Measurements from ENCODE around the gene DES.

DNA sequence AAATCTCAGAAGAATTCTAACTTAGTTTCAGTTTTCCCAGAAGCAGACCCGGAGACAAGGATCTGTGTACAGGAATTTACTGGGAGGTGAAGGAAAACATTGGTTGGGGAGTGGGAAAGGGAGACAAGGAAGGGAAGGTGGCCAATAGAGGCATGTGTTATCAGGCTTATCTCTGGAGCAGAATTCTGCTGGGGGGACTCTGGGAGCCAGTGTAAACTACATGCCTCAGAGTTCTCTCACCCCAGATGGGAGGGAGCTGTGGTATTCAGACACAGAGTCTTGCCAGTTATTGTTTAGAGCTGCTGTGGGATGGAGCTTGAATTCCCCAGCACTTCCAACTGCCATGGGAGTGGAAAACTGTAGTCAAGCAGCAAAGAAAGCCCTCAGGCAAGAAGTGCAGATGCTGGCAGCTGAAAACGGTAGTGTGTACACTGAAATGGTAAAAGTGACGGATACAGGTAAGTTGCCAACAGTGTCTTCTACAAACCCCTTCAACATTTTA, 49.4 kb upstream of the DES start:
- no peak for TF ChIP-seq POLR2A (IDR thresholded peaks at IDR 0.05)
- TF ChIP-seq, protein P1, sequence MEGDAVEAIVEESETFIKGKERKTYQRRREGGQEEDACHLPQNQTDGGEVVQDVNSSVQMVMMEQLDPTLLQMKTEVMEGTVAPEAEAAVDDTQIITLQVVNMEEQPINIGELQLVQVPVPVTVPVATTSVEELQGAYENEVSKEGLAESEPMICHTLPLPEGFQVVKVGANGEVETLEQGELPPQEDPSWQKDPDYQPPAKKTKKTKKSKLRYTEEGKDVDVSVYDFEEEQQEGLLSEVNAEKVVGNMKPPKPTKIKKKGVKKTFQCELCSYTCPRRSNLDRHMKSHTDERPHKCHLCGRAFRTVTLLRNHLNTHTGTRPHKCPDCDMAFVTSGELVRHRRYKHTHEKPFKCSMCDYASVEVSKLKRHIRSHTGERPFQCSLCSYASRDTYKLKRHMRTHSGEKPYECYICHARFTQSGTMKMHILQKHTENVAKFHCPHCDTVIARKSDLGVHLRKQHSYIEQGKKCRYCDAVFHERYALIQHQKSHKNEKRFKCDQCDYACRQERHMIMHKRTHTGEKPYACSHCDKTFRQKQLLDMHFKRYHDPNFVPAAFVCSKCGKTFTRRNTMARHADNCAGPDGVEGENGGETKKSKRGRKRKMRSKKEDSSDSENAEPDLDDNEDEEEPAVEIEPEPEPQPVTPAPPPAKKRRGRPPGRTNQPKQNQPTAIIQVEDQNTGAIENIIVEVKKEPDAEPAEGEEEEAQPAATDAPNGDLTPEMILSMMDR (IDR thresholded peaks at IDR 0.05) = no peak

Measured in Peyer's patch (tissue), 4 donors.